ENCODE results near the gene CHST13. TPM values are rescaled to one million over a fixed set of nuclear protein-coding genes. Genes with fewer than 3 reads are reported as not detected.

Gene CHST13
- total RNA-seq, 1 donor from 2014 or later, result not detected

DNA sequence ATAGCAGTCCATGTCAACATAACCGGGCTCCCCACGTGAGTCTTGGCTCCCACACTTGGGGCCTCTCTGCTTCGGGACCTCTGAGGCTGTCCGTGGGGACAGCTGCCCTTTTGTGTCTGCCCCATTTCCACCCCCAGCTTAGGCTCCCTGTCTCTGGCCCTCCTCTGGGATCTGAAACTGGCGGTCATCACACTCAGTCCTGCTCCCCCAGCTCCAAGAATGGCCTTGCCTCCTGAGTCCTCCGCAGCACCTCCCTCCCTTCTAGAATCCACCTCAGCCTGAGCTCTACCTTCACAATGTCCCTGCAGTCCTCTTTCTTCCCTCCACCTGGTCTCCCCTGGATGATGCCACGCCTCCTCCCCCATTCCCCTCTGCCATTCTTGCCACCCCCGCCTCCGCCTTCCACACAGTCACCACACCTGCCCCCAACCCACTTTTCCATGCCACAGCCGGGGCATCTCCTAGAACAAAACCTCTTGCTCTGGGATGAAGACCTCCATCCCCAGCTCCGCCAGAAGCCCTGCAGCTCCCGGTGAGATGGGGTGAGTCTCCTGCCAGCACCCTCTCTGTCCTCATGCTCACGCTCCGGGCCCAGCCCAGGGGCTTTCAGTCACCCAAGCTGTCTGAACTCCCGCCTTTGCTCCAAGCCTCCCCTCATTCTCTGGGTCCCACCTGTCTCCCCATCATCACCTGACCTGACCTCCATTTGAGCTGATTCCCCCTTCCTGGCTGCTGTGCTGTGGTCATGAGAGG lies 41.3 kb upstream of the CHST13 start:
- no peaks in the 10 kb centered on the region for H3K9me3 Mint-ChIP-seq
- H3K27me3 Mint-ChIP-seq (ENCODE audit: low read depth), result no peaks in the 10 kb centered on the region
- DNase-seq (ENCODE audit: low spot score), result no peak
- intact Hi-C loops (cut with micrococcal nuclease), result no loop called here
- H3K4me3 Mint-ChIP-seq (ENCODE audit: low read depth), result no peak overlapping the region
- no peaks in the 10 kb centered on the region for H3K36me3 Mint-ChIP-seq (ENCODE audit: low read depth)
- no peak overlapping the region for H3K27ac Mint-ChIP-seq
- peaks cover 11% of the 10 kb centered on the region for H3K4me1 Mint-ChIP-seq (ENCODE audit: low read depth)

DNA sequence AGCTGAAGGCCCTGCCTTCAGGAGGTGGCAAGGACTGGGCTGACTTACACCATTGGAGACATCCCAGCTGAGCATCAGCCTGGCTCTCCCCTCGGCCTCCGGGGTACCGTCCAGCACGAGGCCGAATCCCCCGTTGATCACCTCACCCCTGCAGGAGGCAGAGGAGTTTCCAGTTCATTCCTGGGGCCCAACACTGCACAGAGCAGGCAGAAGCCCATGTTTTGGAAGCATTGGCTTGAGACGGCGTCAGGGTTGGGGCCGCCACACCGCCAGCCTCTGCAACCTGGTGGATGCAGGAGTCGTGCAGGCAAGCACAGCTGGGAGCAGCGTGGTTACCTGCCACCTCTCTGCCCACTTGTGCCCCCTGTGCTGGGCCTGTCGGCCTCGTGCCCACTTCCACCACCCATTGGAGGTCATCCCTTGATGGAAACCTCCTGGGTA lies 40.6 kb upstream of the CHST13 start:
- peaks cover 11% of the 10 kb centered on the region for H3K4me1 Mint-ChIP-seq (ENCODE audit: low read depth)
- H3K9me3 Mint-ChIP-seq, result no peaks in the 10 kb centered on the region
- H3K27me3 Mint-ChIP-seq (ENCODE audit: low read depth), result no peaks in the 10 kb centered on the region
- H3K4me3 Mint-ChIP-seq (ENCODE audit: low read depth), result no peak overlapping the region
- H3K36me3 Mint-ChIP-seq (ENCODE audit: low read depth), result no peaks in the 10 kb centered on the region
- no peak for DNase-seq (ENCODE audit: low spot score)
- intact Hi-C loops (cut with micrococcal nuclease), result no loop called here
- H3K27ac Mint-ChIP-seq, result no peak overlapping the region

DNA sequence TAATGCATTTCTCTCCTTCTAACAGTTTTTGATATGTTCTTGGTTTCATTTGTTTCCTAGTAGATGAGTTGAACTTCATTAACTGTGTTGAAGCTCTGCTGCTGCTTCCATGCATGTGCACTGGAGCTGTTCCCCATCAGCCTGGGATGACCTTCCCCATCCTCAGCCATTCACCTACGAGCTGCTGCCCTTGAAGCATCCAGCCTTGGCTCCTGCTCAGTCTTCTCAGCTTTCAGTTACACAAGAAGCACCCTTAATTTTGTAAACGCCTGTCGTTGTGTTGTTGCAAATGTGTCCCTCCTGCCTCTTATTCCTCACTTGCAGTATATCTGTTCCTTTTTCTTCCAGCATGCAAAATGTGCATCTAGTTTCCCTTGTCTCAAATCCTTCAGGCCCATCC lies 39.8 kb upstream of the CHST13 start:
- intact Hi-C loops (cut with micrococcal nuclease), result no loop called here
- DNase-seq (ENCODE audit: low spot score), result no peak
- Mint-ChIP-seq H3K9me3 (no peaks in the 10 kb centered on the region), H3K4me3 (ENCODE audit: low read depth) (no peak overlapping the region), H3K4me1 (ENCODE audit: low read depth) (peaks cover 11% of the 10 kb centered on the region), H3K27ac (no peak overlapping the region), H3K27me3 (ENCODE audit: low read depth) (no peaks in the 10 kb centered on the region), H3K36me3 (ENCODE audit: low read depth) (no peaks in the 10 kb centered on the region)

DNA sequence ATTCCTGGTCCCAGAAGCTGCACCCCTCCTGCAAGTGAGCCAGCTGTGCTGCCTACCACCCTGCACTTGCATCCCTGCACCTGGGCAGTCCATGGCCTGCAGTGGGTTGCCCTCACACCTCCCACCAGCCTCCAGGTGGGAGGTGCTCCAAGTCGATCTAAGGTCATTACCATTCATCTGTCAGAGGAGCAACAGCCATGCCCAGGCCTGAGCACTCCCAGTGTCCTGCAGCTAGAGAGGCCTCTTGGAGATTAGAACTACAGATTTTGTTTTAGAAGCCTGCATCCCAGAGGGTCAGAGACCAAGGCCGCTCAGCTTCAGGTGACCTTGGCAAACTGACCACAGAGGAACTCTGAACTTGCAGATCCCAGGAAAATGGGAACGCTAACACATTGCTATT lies 39.3 kb upstream of the CHST13 start:
- Mint-ChIP-seq H3K36me3 (ENCODE audit: low read depth) (no peaks in the 10 kb centered on the region), H3K4me3 (ENCODE audit: low read depth) (no peak overlapping the region), H3K27me3 (ENCODE audit: low read depth) (no peaks in the 10 kb centered on the region), H3K27ac (no peak overlapping the region), H3K9me3 (no peaks in the 10 kb centered on the region), H3K4me1 (ENCODE audit: low read depth) (peaks cover 11% of the 10 kb centered on the region)
- intact Hi-C loops (cut with micrococcal nuclease), result no loop called here
- no peak for DNase-seq (ENCODE audit: low spot score)

DNA sequence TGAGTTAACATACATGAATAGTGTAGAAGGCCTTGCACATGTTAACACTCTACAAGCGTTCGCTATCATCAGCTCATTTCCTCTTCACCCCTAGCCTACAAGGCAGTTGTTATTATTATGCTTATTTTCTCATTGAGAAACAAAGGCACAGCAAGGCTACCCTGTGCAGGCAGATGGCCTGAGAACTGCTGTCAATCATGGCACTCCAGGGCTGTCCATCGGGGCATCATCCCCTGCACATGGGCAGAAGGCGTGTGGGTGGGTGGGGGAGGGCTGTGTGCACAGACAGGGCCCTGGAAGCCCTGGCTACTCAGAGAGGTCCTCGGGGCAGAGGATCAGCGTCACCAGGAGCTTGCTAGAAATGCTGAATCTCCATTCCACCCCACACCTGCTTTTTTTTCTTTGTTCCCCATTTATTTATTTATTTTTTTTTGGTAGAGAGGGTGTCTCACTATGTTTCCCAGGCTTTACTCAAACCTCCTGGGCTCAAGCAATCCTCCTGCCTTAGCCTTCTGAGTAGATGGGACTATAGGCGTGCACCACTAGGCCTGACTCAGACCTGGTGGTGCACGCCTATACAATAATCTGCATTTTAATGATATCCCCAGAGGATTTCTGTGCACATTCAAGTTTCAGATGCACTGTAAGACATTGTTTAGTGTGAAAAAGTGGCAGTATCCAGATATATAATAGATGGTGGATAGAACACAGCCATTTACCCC lies 38.6 kb upstream of the CHST13 start:
- Mint-ChIP-seq H3K4me3 (ENCODE audit: low read depth) (no peak overlapping the region), H3K36me3 (ENCODE audit: low read depth) (no peaks in the 10 kb centered on the region), H3K4me1 (ENCODE audit: low read depth) (peaks cover 11% of the 10 kb centered on the region), H3K9me3 (no peaks in the 10 kb centered on the region), H3K27me3 (ENCODE audit: low read depth) (no peaks in the 10 kb centered on the region), H3K27ac (no peak overlapping the region)
- intact Hi-C loops (cut with micrococcal nuclease), result no loop called here
- DNase-seq (ENCODE audit: low spot score), result no peak

DNA sequence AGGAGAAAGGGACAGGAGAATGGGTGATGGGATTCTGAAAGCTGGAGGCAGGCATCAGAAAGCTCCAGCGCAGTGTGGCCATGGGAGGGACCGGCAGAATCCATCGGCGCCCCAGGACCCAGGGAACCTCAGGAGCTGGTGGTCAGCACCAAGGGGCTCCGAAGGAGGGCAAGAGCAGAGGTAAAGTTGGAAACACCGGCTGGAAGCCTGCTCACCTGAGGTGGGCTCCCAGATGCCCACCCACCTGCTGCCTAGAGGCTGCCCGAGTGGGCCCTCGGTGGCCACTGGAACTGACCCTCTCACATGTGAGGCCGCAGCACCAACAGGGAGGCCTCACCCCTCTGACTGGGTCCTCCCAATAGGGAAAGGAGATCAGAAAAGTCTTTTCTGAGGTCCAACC lies 38.0 kb upstream of the CHST13 start:
- H3K36me3 Mint-ChIP-seq (ENCODE audit: low read depth), result no peaks in the 10 kb centered on the region
- no peaks in the 10 kb centered on the region for H3K27me3 Mint-ChIP-seq (ENCODE audit: low read depth)
- H3K4me1 Mint-ChIP-seq (ENCODE audit: low read depth), result peaks cover 11% of the 10 kb centered on the region
- H3K27ac Mint-ChIP-seq, result no peak overlapping the region
- intact Hi-C loops (cut with micrococcal nuclease), result no loop called here
- no peak overlapping the region for H3K4me3 Mint-ChIP-seq (ENCODE audit: low read depth)
- no peak for DNase-seq (ENCODE audit: low spot score)
- H3K9me3 Mint-ChIP-seq, result no peaks in the 10 kb centered on the region

DNA sequence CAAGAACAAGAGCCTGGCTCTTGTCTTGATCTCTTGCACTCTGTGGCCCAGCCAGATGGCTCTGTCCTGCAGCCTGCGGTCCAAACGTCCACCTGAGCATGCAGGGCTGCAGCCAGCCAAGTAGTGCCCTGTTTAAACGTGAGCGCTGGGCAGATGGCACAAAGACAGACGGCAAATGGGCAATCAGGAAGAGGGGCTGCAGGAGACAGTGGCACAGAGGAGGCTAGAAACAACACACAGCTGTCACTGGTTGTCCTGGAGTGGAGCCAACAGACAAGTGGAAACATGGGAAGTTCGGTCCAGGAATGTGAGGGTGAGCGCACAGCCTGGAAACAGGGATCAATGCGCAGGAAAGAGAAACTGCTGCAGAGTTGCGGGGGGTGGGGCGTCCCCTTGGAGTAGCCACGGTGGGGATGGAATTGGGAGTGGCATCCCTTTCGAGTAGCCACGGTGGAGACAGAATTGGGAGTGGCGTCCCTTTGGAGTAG lies 37.6 kb upstream of the CHST13 start:
- Mint-ChIP-seq H3K4me3 (ENCODE audit: low read depth) (no peak overlapping the region), H3K9me3 (no peaks in the 10 kb centered on the region), H3K27ac (peak overlapping the region; percentile 35), H3K27me3 (ENCODE audit: low read depth) (no peaks in the 10 kb centered on the region), H3K4me1 (ENCODE audit: low read depth) (peaks cover 11% of the 10 kb centered on the region), H3K36me3 (ENCODE audit: low read depth) (no peaks in the 10 kb centered on the region)
- intact Hi-C loops (cut with micrococcal nuclease), result no loop called here
- no peak for DNase-seq (ENCODE audit: low spot score)

DNA sequence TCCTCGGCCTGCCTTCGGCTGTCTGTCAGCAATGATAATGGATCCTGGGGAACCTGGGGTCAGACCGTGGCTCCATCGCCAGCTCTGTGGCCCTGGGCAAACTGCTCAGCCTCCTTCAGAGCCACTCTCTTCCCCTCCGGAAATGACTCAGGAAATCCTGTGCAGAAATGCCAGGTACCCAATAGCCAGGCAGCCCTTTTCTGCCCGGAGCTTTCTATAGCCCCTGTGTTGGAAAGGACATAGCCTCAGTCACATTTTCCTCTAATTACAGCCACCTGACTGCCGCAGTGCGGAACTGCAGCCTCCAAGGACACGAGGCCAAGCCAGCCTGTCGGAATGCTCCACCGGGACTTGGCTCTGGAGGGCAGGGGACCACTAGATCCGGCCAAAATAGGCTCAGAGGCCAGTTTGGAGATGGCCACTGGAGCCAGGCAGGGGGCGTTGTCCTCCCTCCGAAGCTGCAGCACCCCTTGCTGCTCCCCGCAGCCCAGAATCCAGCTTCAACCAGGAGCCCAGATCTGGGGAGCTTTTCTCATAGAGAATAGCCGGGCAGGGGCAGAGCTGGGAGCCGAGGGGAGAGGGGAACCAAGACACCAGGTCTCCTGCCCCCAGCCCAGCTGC lies 36.7 kb upstream of the CHST13 start:
- H3K9me3 Mint-ChIP-seq, result no peaks in the 10 kb centered on the region
- peak overlapping the region; percentile 82 for H3K27ac Mint-ChIP-seq
- no peaks in the 10 kb centered on the region for H3K36me3 Mint-ChIP-seq (ENCODE audit: low read depth)
- no peaks in the 10 kb centered on the region for H3K27me3 Mint-ChIP-seq (ENCODE audit: low read depth)
- no peak for DNase-seq (ENCODE audit: low spot score)
- no peak overlapping the region for H3K4me3 Mint-ChIP-seq (ENCODE audit: low read depth)
- intact Hi-C loops (cut with micrococcal nuclease), result no loop called here
- H3K4me1 Mint-ChIP-seq (ENCODE audit: low read depth), result peaks cover 11% of the 10 kb centered on the region

DNA sequence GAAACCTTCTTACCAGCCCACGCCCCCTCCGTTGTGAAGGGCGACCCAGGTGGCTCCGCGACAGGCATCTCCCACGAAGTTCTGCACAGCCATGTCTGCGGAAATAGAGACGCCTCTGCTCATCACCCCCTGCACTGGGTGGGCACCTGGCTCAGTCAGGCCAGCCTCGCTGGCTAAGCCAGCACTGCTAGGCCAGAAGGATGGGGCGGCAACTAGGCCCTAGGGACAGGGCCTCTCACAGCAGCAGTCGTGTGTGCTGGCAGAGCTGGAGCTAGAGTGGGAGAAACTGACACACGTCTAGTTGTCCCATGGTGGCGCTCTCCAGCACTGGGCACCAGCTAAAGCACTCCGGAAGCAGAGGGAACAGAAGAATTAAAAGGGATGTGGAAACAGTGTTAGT lies 35.8 kb upstream of the CHST13 start:
- Mint-ChIP-seq H3K36me3 (ENCODE audit: low read depth) (no peaks in the 10 kb centered on the region), H3K27me3 (ENCODE audit: low read depth) (no peaks in the 10 kb centered on the region), H3K27ac (no peak overlapping the region), H3K9me3 (no peaks in the 10 kb centered on the region), H3K4me3 (ENCODE audit: low read depth) (no peak overlapping the region), H3K4me1 (ENCODE audit: low read depth) (peaks cover 14% of the 10 kb centered on the region)
- intact Hi-C loops (cut with micrococcal nuclease), result no loop called here
- no peak for DNase-seq (ENCODE audit: low spot score)

DNA sequence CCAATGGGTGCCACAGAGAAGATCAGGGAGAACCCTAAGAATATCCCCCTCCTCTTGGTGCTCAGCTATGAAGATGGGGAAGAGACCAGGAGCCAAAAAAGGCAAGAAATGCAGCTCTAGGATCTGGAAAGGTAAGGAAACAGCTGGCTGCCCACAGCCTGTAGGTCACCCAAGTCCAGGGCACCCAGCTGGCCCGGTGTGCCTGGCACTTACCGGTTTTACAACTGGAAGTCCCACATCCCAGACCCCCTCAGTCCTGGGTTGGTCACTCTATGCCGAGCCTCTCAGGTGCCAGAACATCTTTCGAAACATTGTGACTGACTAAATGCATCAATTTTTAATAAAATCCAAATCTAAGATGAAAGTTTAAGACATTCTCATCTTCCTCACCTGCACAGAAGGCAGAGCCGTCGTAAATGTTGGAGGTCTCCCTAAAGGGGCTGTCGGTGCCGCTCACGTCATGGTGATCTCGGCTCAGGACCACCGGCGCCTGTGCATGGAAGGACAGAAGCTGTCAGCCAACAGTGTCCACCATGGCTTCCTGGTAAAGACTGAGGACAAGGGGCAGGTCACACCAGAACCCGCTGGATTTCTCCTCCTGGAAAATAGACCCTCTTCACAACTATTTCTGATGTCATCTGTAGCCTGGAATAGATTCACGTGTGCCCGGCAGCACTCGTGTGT lies 34.9 kb upstream of the CHST13 start:
- intact Hi-C loops (cut with micrococcal nuclease), result no loop called here
- Mint-ChIP-seq H3K4me1 (ENCODE audit: low read depth) (peaks cover 17% of the 10 kb centered on the region), H3K36me3 (ENCODE audit: low read depth) (no peaks in the 10 kb centered on the region), H3K4me3 (ENCODE audit: low read depth) (no peak overlapping the region), H3K27me3 (ENCODE audit: low read depth) (no peaks in the 10 kb centered on the region), H3K27ac (no peak overlapping the region), H3K9me3 (no peaks in the 10 kb centered on the region)
- no peak for DNase-seq (ENCODE audit: low spot score)

DNA sequence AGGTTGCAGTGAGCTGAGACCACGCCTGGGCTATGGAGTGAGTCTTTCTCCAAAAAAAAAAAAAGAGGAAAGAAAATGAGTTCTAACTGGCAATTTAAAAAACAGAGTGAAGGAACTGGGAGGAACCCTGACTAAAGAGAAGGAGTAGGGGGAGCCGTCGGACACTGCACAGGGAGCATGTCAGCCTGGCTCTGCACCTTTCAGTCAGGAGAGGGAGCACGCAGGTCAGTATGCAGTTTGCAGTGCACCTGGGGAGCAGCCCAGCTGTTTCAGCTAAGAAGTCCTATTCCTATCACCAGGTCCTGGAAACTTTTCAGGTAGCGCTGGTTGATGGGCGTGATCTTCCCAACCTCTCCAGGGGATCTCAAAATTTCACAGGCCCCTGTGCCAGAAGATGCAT lies 33.3 kb upstream of the CHST13 start:
- no peaks in the 10 kb centered on the region for H3K36me3 Mint-ChIP-seq (ENCODE audit: low read depth)
- no peaks in the 10 kb centered on the region for H3K27me3 Mint-ChIP-seq (ENCODE audit: low read depth)
- intact Hi-C loops (cut with micrococcal nuclease), result no loop called here
- H3K9me3 Mint-ChIP-seq, result no peaks in the 10 kb centered on the region
- no peak overlapping the region for H3K27ac Mint-ChIP-seq
- no peak for DNase-seq (ENCODE audit: low spot score)
- H3K4me1 Mint-ChIP-seq (ENCODE audit: low read depth), result peaks cover 17% of the 10 kb centered on the region
- H3K4me3 Mint-ChIP-seq (ENCODE audit: low read depth), result no peak overlapping the region

DNA sequence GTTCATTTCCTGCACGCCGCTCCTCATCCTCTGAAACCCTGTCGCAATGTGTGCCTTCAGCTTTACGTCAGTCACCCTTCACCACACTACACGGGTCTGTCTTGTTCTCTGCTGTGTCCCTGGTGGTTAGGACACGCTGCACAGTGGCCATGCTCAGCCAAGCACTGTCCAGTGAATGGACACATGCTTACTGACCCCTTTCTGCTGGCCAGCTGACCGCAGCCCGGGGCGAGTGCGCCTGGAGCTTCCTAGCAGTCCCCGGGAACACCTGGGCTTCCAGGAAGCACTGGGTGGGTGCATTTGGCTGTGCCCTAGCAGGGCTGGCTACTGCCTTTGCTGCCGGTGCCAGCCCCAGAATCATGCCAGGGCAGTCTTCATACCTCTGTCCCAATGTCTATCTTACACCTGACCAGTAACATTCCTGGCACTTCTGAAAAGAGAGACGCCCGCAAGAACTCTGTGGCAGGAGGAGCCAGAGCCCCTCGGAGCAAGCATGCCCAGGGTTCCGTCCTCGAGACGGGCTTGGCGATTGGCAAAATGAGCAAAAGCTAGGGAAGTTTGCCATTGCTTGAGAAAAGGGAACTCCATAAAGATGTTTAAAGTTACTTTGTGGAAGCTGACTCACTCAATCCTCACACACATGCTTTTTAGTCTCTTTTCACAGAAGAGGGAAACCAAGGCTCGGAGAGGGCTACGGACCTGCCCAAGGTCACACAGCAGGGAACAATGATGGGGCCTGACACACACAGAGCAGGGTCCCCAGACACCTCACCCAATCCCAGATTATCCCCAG lies 32.5 kb upstream of the CHST13 start:
- Mint-ChIP-seq H3K27ac (no peak overlapping the region), H3K4me3 (ENCODE audit: low read depth) (no peak overlapping the region), H3K36me3 (ENCODE audit: low read depth) (no peaks in the 10 kb centered on the region), H3K27me3 (ENCODE audit: low read depth) (no peaks in the 10 kb centered on the region), H3K4me1 (ENCODE audit: low read depth) (peaks cover 15% of the 10 kb centered on the region), H3K9me3 (no peaks in the 10 kb centered on the region)
- DNase-seq (ENCODE audit: low spot score), result no peak
- intact Hi-C loops (cut with micrococcal nuclease), result no loop called here
